Colonic mucosa (tissue), 4 donors: ENCODE data around the gene ZSCAN1. TPM values are rescaled to one million over a fixed set of nuclear protein-coding genes. Genes with fewer than 3 reads are reported as not detected.

ENCODE experiments used
- DNase-seq: peaks from one replicate; pipeline ENCODE4 v3.0.0-alpha.2; 2020
- H3K27ac ChIP-seq: fragments of 200-600 bp; one replicate; pipeline ENCODE4 v1.8.0; 2021
- H3K27me3 ChIP-seq: fragments of 200-600 bp; one replicate; pipeline ENCODE4 v1.8.0; 2021
- H3K36me3 ChIP-seq: fragments of 200-600 bp; one replicate; pipeline ENCODE4 v1.8.0; 2021
- H3K4me1 ChIP-seq: fragments of 200-600 bp; one replicate; pipeline ENCODE4 v1.8.0; 2021; ENCODE audit warnings: mild to moderate bottlenecking
- H3K4me3 ChIP-seq: fragments of 200-600 bp; one replicate; pipeline ENCODE4 v1.8.0; 2021
- H3K9ac ChIP-seq, 2 donors: one replicate each; pipeline ENCODE4 v1.7.0; 2013; ENCODE audit warnings: control low read depth in 2 of 2, low read depth in 2 of 2, low read length in 2 of 2
- H3K9me3 ChIP-seq: fragments of 200-600 bp; one replicate; pipeline ENCODE4 v1.8.0; 2021
- intact Hi-C: fragments of 100-400 bp; cut with DNase I; formaldehyde crosslinking; loops from one replicate; pipeline ENCODE4 v1.14.1; 2022
- total RNA-seq, 2 donors: library from RNA; stranded (reverse); fragmentation: NEBNext Ultra II Directional in 1 of 2; extraction: Animal tissue kit (Norgen Biotek cat#: 25700) in 1 of 2; gene quantifications; one replicate each; pipeline ENCODE4 v1.2.1, GENCODE V29; 2021
- TF ChIP-seq, protein P1 (sequence below): fragments of 200-600 bp; IDR thresholded peaks from one replicate; pipeline ENCODE4 v1.8.0; 2022; ENCODE audit warnings: antibody characterized with exemption, mild to moderate bottlenecking
- donor health status: healthy.
- donor health status: DM: no; HTN: no; CAD: no.
- donor health status: DM: no; HTN: no; CAD: no.

Gene ZSCAN1
- total RNA-seq, 2 donors from 2014 or later: not detected

DNA sequence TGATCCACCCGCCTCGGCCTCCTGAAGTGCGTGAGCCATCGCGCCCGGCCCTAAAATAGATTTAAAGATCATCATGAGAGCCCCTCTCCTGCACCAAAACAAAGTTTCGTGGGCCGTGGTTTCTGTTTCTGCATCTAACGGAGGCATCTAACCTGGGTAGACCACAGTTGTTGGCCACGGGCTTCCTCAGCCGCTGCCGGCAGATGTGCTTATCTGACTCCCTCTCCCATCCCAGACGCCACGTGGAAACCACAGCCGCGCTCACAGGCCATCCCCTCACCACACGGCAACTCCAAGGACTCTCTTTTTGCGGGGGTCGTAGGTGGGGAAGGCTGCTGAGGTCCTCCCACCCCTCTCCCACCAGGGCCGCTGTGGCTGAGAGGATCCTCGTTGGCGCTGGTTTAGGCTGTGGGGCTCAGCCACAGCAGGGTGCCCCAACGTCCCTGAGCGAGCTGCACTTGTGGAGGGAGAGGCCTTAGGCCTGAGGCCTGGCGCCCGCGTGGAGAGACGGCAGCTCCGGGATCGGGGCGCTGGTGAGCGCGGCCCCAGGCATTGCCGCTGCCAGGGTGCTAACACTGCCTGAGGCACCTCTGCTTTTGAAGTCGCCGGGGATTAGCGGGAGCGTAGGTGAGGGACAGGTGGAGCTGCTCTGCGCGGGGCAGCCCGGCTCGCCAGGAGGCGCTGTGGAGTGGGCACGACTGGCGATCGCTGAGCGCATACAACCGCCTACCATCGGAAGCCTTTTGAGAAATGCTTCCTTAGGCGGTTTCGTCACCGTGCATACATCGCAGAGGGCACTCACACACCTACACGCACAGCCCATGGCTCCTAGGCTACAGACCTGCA lies 8.9 kb downstream of the ZSCAN1 start:
- Histone ChIP-seq H3K27ac (no peak overlapping the region), H3K4me1 (no peaks in the 10 kb centered on the region), H3K9ac (no peak overlapping the region), H3K4me3 (no peak overlapping the region), H3K27me3 (no peaks in the 10 kb centered on the region), H3K36me3 (no peaks in the 10 kb centered on the region), H3K9me3 (no peaks in the 10 kb centered on the region)
- DNase-seq: no peak
- TF ChIP-seq, protein P1, sequence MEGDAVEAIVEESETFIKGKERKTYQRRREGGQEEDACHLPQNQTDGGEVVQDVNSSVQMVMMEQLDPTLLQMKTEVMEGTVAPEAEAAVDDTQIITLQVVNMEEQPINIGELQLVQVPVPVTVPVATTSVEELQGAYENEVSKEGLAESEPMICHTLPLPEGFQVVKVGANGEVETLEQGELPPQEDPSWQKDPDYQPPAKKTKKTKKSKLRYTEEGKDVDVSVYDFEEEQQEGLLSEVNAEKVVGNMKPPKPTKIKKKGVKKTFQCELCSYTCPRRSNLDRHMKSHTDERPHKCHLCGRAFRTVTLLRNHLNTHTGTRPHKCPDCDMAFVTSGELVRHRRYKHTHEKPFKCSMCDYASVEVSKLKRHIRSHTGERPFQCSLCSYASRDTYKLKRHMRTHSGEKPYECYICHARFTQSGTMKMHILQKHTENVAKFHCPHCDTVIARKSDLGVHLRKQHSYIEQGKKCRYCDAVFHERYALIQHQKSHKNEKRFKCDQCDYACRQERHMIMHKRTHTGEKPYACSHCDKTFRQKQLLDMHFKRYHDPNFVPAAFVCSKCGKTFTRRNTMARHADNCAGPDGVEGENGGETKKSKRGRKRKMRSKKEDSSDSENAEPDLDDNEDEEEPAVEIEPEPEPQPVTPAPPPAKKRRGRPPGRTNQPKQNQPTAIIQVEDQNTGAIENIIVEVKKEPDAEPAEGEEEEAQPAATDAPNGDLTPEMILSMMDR: no peak
- intact Hi-C loops: no loop called here

DNA sequence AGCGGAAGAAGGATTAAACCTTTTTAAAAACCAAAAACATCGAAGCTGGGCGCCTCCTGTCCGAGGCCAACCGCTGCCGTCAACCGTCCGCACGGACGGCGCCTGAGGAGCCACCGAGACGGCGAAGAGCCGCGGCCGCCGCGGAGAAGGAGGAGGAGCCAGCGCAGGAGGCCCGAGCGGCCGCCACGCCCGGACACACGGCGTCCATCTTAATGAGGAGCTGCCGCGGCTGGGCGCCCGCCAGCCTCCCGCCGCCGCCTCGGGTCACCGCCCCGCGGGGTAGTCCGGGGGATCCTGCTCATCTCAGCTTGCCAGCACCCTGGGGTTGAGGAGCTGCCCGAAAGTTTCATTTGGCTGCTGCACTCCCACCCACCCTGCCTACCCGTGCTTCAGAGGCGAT lies 10.6 kb downstream of the ZSCAN1 start:
- TF ChIP-seq, protein P1: no peak

DNA sequence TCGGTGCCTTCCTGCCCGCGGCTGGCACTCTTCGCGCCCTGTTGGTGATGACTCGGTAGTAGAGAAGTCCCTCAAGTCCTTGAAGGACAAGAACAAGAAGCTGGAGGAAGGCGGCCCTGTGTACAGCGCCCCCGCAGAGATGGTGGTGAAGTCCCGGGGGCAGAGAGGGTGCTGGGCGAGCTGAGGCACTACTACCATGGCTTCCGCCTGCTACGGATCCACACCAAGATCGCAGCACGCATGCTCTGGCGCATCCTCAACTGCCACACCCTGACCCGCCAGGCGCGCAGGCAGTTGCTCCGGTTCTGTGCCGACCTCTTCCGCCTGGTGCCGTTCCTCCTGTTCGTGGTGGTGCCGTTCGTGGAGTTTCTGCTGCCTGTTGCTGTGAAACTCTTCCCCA lies 11.1 kb downstream of the ZSCAN1 start:
- TF ChIP-seq, protein P1: no peak

More for the DNA sequence above, 10.6 kb downstream of the ZSCAN1 start:
- H3K4me3 ChIP-seq: no peak overlapping the region
- H3K4me1 ChIP-seq: no peaks in the 10 kb centered on the region
- H3K9me3 ChIP-seq: no peaks in the 10 kb centered on the region
- no peaks in the 10 kb centered on the region for H3K36me3 ChIP-seq
- no peak for DNase-seq
- intact Hi-C loops: no loop called here
- no peaks in the 10 kb centered on the region for H3K27me3 ChIP-seq
- H3K27ac ChIP-seq: no peak overlapping the region
- H3K9ac ChIP-seq: no peak overlapping the region

DNA sequence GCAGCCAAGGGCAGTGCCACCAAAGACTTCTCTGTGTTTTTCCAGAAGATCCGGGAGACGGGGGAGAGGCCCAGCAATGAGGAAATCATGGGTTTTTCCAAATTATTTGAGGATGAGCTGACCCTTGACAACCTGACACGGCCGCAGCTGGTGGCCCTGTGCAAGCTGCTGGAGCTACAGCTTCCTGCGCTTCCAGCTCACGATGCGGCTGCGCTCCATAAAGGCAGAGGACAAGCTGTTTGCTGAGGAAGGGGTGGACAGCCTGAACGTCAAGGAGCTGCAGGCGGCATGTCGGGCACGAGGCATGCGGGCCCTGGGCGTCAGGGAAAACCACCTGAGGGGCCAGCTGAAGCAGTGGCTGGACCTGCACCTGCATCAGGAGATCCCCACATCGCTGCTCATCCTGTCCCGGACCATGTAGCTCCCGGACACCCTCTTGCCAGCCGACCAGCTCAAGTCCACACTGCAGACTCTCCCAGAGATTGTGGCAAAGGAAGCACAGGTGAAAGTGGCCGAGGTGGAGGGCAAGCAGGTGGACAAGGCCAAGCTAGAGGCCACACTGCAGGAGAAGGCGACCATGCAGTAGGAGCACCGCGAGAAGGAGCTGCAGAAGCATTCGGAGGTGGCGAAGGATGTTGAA lies 11.7 kb downstream of the ZSCAN1 start:
- no peak overlapping the region for H3K4me3 ChIP-seq
- DNase-seq: no peak
- H3K9me3 ChIP-seq: no peaks in the 10 kb centered on the region
- no peaks in the 10 kb centered on the region for H3K36me3 ChIP-seq
- H3K4me1 ChIP-seq: no peaks in the 10 kb centered on the region
- H3K27me3 ChIP-seq: no peaks in the 10 kb centered on the region
- intact Hi-C loops: no loop called here
- TF ChIP-seq, protein P1: no peak
- no peak overlapping the region for H3K27ac ChIP-seq
- H3K9ac ChIP-seq: no peak overlapping the region

More for the DNA sequence above, 11.1 kb downstream of the ZSCAN1 start:
- intact Hi-C loops: no loop called here
- no peak for DNase-seq
- no peaks in the 10 kb centered on the region for H3K4me1 ChIP-seq
- no peak overlapping the region for H3K9ac ChIP-seq
- H3K27me3 ChIP-seq: no peaks in the 10 kb centered on the region
- H3K9me3 ChIP-seq: no peaks in the 10 kb centered on the region
- H3K36me3 ChIP-seq: no peaks in the 10 kb centered on the region
- no peak overlapping the region for H3K4me3 ChIP-seq
- no peak overlapping the region for H3K27ac ChIP-seq

DNA sequence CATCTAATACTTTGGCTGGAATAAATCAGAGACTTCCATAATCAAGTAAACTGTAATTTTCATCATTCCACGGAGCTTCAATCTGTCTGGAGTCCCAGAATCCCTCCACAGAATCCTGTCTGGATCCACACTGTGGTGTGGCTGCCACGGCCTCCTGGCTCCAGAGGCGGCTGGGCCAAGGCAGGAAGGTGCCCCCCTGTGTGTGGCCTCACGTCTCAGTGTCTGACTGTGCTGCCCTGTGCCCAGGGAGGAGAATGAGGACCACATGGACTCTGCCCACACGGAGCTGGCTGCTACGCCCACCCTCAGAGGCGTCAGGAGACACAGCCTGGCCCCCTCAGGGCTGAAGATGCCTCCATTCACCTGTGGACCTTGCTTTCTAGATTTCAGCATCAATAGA lies 13.0 kb downstream of the ZSCAN1 start:
- DNase-seq: no peak
- H3K4me1 ChIP-seq: no peaks in the 10 kb centered on the region
- no peak overlapping the region for H3K27ac ChIP-seq
- H3K9ac ChIP-seq: no peak overlapping the region
- H3K27me3 ChIP-seq: no peaks in the 10 kb centered on the region
- H3K36me3 ChIP-seq: no peaks in the 10 kb centered on the region
- intact Hi-C loops: no loop called here
- no peak overlapping the region for H3K4me3 ChIP-seq
- H3K9me3 ChIP-seq: no peaks in the 10 kb centered on the region
- TF ChIP-seq, protein P1: no peak
